ENCODE measurements around the gene USP47.

The USP47 gene

DNA sequence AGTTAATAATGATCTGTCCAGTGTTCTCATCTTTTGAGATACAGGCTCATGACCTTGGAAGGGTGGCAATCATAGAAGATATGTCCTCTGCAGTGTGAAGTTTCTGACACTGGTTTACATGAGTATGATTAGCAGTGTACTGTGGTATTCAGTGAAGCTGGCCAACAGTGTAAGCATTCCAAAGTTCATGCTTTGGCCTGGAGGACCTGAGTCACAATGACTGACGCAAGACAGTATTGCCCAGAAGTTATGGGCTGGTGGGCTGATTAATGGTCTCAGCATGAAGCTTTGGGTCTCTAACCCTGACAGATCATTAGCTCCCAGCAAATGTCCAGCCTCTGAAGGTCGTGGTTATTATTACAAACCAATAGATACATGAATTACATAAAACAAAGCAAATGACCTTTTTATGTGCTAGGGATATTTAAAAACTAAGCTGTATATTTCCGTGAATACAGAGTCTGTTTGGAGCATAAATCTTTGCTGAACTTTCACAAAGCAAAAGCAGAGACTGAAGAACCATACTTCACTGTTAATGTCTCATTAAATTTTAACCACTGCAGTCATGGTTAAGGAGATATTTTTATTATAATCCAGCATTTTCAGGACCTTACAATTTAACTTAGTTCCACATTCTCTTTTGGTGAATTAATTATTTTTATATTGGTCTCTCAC, 28.3 kb upstream of the USP47 start:
- Histone ChIP-seq H3K4me2 (ENCODE audit: insufficient read depth, low read length) (no peak overlapping the region), H2AFZ (ENCODE audit: low read depth, low read length) (no peak overlapping the region), H3K4me1 (ENCODE audit: insufficient read depth, low read length) (peaks cover 9% of the 10 kb centered on the region; the same call in 1 of the 2 replicates), H3K79me2 (ENCODE audit: insufficient read depth, low read length) (no peaks in the 10 kb centered on the region), H3K27me3 (ENCODE audit: insufficient read depth, low read length, poor library complexity) (peaks cover 8% of the 10 kb centered on the region), H3K4me3 (ENCODE audit: low read depth in 1 of 2, low read length in 2 of 2) (no peak overlapping the region), H3K9me3 (ENCODE audit: insufficient read depth, low read length, severe bottlenecking) (no peaks in the 10 kb centered on the region), H4K20me1 (ENCODE audit: insufficient read depth, low read length) (no peaks in the 10 kb centered on the region), H3K36me3 (ENCODE audit: insufficient read depth, low read length) (no peaks in the 10 kb centered on the region), H3K27ac (ENCODE audit: low read length) (no peak overlapping the region), H3K9ac (ENCODE audit: low read depth, low read length) (no peak overlapping the region)
- no peak for TF ChIP-seq EZH2 (IDR thresholded peaks at IDR 0.05; ENCODE audit: borderline replicate concordance, low read depth, low read length, severe bottlenecking)
- TF ChIP-seq CTCF (IDR thresholded peaks at IDR 0.05; ENCODE audit: borderline replicate concordance, extremely low read depth, low read length, poor library complexity, severe bottlenecking) = no peak
- no peak for DNase-seq
- no peak for ATAC-seq (ENCODE audit: insufficient read depth, low read depth)

- Histone ChIP-seq H3K36me3 (ENCODE audit: insufficient read depth, low read length) (no peaks in the 10 kb centered on the region), H3K4me2 (ENCODE audit: insufficient read depth, low read length) (no peak overlapping the region), H2AFZ (ENCODE audit: low read depth, low read length) (no peak overlapping the region), H3K79me2 (ENCODE audit: insufficient read depth, low read length) (no peaks in the 10 kb centered on the region), H3K27me3 (ENCODE audit: insufficient read depth, low read length, poor library complexity) (peaks cover 12% of the 10 kb centered on the region), H3K4me3 (ENCODE audit: low read depth in 1 of 2, low read length in 2 of 2) (no peak overlapping the region), H3K27ac (ENCODE audit: low read length) (no peak overlapping the region), H4K20me1 (ENCODE audit: insufficient read depth, low read length) (no peaks in the 10 kb centered on the region), H3K4me1 (ENCODE audit: insufficient read depth, low read length) (no peaks in the 10 kb centered on the region), H3K9me3 (ENCODE audit: insufficient read depth, low read length, severe bottlenecking) (no peaks in the 10 kb centered on the region), H3K9ac (ENCODE audit: low read depth, low read length) (no peak overlapping the region)
- DNase-seq (no peak), ATAC-seq (ENCODE audit: insufficient read depth, low read depth) (no peak)
- TF ChIP-seq EZH2 (IDR thresholded peaks at IDR 0.05; ENCODE audit: borderline replicate concordance, low read depth, low read length, severe bottlenecking) = no peak
- no peak for TF ChIP-seq CTCF (IDR thresholded peaks at IDR 0.05; ENCODE audit: borderline replicate concordance, extremely low read depth, low read length, poor library complexity, severe bottlenecking)
These were observed 26.9 kb upstream of the USP47 start for GRCh38 chr11:11814614-11815452.

- Histone ChIP-seq H3K4me1 (ENCODE audit: insufficient read depth, low read length) (no peaks in the 10 kb centered on the region), H3K27ac (ENCODE audit: low read length) (no peak overlapping the region), H3K36me3 (ENCODE audit: insufficient read depth, low read length) (no peaks in the 10 kb centered on the region), H2AFZ (ENCODE audit: low read depth, low read length) (no peak overlapping the region), H3K9ac (ENCODE audit: low read depth, low read length) (no peak overlapping the region), H3K4me2 (ENCODE audit: insufficient read depth, low read length) (no peak overlapping the region), H4K20me1 (ENCODE audit: insufficient read depth, low read length) (no peaks in the 10 kb centered on the region), H3K79me2 (ENCODE audit: insufficient read depth, low read length) (no peaks in the 10 kb centered on the region), H3K9me3 (ENCODE audit: insufficient read depth, low read length, severe bottlenecking) (no peaks in the 10 kb centered on the region), H3K27me3 (ENCODE audit: insufficient read depth, low read length, poor library complexity) (peaks cover 14% of the 10 kb centered on the region), H3K4me3 (ENCODE audit: low read depth in 1 of 2, low read length in 2 of 2) (no peak overlapping the region)
- no peak for DNase-seq
- no peak for TF ChIP-seq CTCF (IDR thresholded peaks at IDR 0.05; ENCODE audit: borderline replicate concordance, extremely low read depth, low read length, poor library complexity, severe bottlenecking)
- TF ChIP-seq EZH2 (IDR thresholded peaks at IDR 0.05; ENCODE audit: borderline replicate concordance, low read depth, low read length, severe bottlenecking) = no peak
- no peak for ATAC-seq (ENCODE audit: insufficient read depth, low read depth)
These were observed 25.1 kb upstream of the USP47 start for GRCh38 chr11:11816511-11817314.
